Measurements from ENCODE around the gene PCDH12. TPM values are rescaled to one million over a fixed set of nuclear protein-coding genes. Genes with fewer than 3 reads are reported as not detected.

PCDH12 gene
- total RNA-seq, 2 experiments from 2014 or later, result 1.7 to 2.6 TPM

DNA sequence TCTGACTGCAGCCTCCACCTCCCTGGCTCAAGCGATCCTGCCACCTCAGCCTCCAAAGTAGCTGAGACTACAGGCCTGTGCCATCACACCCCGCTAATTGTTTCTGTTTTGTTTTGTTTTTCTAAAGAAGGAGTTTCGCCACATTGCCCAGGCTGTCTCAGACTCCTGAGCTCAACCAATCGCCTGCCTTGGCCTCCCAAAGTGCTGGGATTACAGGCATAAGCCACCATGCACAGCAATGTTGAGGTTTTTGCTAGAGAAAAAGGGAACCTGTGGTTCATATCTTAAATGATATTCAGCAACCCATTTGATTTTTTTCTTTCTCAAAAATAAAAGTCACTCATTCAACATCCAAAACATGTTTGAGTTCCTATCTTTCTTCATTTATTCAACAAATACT is 54.7 kb downstream of the PCDH12 start:
- DNase-seq, result no peak
- H3K27ac Mint-ChIP-seq, result no peak overlapping the region
- H3K4me1 Mint-ChIP-seq (ENCODE audit: low read depth), result no peaks in the 10 kb centered on the region
- ChIA-PET POLR2A (no interaction called here), CTCF (no interaction called here)
- H3K36me3 Mint-ChIP-seq, result no peaks in the 10 kb centered on the region
- no peak overlapping the region for H3K4me3 Mint-ChIP-seq
- H3K9me3 Mint-ChIP-seq, result no peaks in the 10 kb centered on the region
- intact Hi-C loops (cut with micrococcal nuclease), result no loop called here
- H3K27me3 Mint-ChIP-seq, result peaks cover 4% of the 10 kb centered on the region

GRCh38 chr5:141902015-141902814 is 55.8 kb downstream of the PCDH12 start:
- DNase-seq, result no peak
- no peak overlapping the region for H3K4me3 Mint-ChIP-seq
- H3K27ac Mint-ChIP-seq, result no peak overlapping the region
- POLR2A ChIA-PET, result no interaction called here
- no peaks in the 10 kb centered on the region for H3K4me1 Mint-ChIP-seq (ENCODE audit: low read depth)
- H3K9me3 Mint-ChIP-seq, result no peaks in the 10 kb centered on the region
- H3K27me3 Mint-ChIP-seq, result peaks cover 4% of the 10 kb centered on the region
- CTCF ChIA-PET, result interaction anchor here (0.9 kb wide), 1 partner anchor 23 kb away, joined by 3 read pairs; no protein-coding TSS in a partner anchor
- no peaks in the 10 kb centered on the region for H3K36me3 Mint-ChIP-seq
- intact Hi-C loops (cut with micrococcal nuclease), result no loop called here

- Mint-ChIP-seq H3K27me3 (peaks cover 7% of the 10 kb centered on the region), H3K4me3 (no peak overlapping the region), H3K27ac (no peak overlapping the region), H3K9me3 (no peaks in the 10 kb centered on the region), H3K4me1 (ENCODE audit: low read depth) (no peaks in the 10 kb centered on the region), H3K36me3 (no peaks in the 10 kb centered on the region)
- ChIA-PET CTCF (no interaction called here), POLR2A (no interaction called here)
- DNase-seq, result no peak
- intact Hi-C loops (cut with micrococcal nuclease), result no loop called here
Observed at GRCh38 chr5:141898448-141899049, 59.5 kb downstream of the PCDH12 start.

GRCh38 chr5:141897425-141897824 is 60.6 kb downstream of the PCDH12 start:
- DNase-seq, result no peak
- no peak overlapping the region for H3K27ac Mint-ChIP-seq
- H3K36me3 Mint-ChIP-seq, result no peaks in the 10 kb centered on the region
- no peaks in the 10 kb centered on the region for H3K4me1 Mint-ChIP-seq (ENCODE audit: low read depth)
- H3K27me3 Mint-ChIP-seq, result peaks cover 7% of the 10 kb centered on the region
- POLR2A ChIA-PET, result no interaction called here
- CTCF ChIA-PET, result interaction anchor here (1.0 to 1.8 kb wide), 2 partner anchors 18 to 64 kb away, joined by 3 to 9 read pairs; no protein-coding TSS in a partner anchor
- intact Hi-C loops (cut with micrococcal nuclease), result no loop called here
- no peak overlapping the region for H3K4me3 Mint-ChIP-seq
- no peaks in the 10 kb centered on the region for H3K9me3 Mint-ChIP-seq

Other genes with a start within 250 kb of the PCDH12 start
- gene PCDH1, start 79.8 kb downstream of the PCDH12 start, total RNA-seq, result not detected
- gene DELE1, start 34.3 kb downstream of the PCDH12 start, total RNA-seq, result 10 to 100 TPM; 49.3 to 51.5 TPM
- gene RNF14, start 10.9 kb upstream of the PCDH12 start, total RNA-seq, result 10 to 100 TPM; 34.6 to 39.5 TPM
- gene GNPDA1, start 54.8 kb upstream of the PCDH12 start, total RNA-seq, result 10 to 100 TPM; 55.8 to 56.6 TPM
- gene NDFIP1, start 150.6 kb upstream of the PCDH12 start, total RNA-seq, result 10 to 100 TPM; 74.6 to 76.4 TPM

All from activated CD4-positive, alpha-beta memory T cell treated with anti-CD3 and anti-CD28 coated beads for 36 hours (primary cell).